NOMO-1 treated with DMSO at 0.1 percent for 48 hours (cell line): ENCODE results near the gene MNAT1.

Source experiments
- DNase-seq: peaks from one replicate; lab custom pipeline; 2025; ENCODE audit not compliant: unreplicated experiment; lab: John Stamatoyannopoulos, UW

The MNAT1 gene

DNA sequence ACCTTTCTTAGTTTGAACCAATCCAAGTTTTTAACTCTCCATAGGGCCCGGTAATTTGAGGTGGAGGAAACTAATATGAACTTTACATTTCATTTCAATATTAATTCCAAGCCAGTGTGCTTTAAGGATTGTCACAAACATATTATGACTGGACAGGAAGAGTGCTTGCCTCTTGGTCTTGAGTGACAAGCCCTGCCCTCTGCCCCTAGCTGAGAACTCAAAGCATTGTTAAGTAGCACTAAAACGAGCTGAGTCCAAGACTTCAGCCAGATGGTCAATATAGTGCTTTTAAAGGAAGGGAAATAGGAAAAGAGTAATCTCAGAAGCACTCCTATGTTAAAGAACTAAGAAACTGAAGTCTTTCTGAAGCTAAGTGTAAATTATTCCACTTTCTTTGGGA is 229.2 kb downstream of the MNAT1 start:
- DNase-seq, result no peak

DNA sequence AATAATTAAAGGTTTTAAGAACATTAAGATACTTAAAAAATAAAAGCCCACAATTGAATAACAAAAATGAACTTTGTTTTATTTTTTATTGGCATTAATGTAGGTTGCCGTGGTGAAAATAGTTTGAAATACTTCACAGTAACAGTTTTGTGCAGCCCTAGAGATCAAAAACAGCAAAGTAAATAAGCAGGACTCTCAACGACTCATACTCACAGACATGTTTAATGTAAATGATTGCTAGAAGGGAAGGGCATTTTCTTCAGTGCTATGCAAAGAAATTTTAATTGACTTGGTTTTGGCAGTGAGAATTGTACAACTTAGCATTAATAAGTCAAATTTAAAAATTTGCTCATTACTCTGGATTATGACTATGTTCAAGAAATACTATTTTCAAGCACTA is 230.3 kb downstream of the MNAT1 start:
- no peak for DNase-seq

- no peak for DNase-seq
Measured at GRCh38 chr14:60965402-60965801, 230.8 kb downstream of the MNAT1 start.

GRCh38 chr14:60968099-60968498 is 233.5 kb downstream of the MNAT1 start:
- DNase-seq, result no peak

DNA sequence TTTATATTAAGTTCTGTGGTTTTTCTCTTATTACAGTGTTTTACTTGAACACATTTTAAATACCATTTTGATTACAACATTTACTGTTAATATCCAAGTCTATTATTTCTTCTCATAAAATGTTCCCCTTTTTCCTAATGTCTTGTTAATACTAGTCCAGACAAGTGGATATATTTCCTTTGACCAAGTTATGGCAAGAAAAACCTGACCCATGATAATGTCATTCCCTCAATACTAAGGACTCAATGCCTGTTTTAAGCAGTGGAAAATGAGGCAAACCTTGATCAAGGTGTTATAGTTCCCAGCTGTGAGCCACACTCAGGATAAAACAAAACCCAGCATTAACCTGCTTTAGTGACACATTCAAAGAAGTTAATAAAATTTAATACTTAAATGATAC is 234.1 kb downstream of the MNAT1 start:
- no peak for DNase-seq

DNA sequence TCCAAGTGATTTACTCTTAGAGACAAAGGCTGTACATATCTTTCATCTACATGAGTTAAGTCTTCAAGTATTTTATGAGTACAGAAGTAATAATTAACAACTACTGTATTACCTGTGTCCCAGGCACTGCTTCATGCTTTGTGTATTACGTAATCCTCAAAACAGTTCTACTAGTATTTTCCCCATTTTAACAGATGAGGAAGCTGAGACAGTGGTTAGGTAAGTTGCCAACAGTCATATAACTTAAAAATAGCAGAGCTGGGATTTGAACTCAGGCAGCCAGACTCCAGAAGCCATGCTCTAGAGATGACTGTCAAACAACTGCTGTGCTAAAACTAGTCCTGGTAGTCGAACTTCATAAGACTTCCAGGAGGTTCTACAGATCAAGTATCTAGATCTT is 235.6 kb downstream of the MNAT1 start:
- peak; percentile 57 for DNase-seq

GRCh38 chr14:60971271-60971670 is 236.7 kb downstream of the MNAT1 start:
- DNase-seq, result no peak

DNA sequence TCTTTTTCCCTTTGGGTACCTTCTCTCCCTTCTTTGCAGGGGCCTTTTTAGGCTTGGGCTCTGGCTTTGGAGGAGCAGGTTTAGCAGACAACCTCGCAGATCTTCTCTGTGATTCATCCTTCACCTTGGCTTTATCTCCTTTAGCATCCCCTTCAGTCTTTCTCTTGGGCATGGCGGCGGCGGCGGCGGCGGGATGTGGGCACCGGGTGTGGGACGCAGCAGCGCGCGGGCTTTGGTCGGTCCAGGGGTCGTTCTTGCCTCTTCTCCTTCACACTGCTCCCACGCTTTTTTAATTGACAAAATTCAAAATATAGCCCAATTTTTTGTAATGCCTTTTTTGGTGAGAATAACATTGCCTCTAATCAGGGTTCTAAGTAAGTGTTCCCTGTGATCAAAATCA is 237.7 kb downstream of the MNAT1 start:
- DNase-seq, result no peak

DNA sequence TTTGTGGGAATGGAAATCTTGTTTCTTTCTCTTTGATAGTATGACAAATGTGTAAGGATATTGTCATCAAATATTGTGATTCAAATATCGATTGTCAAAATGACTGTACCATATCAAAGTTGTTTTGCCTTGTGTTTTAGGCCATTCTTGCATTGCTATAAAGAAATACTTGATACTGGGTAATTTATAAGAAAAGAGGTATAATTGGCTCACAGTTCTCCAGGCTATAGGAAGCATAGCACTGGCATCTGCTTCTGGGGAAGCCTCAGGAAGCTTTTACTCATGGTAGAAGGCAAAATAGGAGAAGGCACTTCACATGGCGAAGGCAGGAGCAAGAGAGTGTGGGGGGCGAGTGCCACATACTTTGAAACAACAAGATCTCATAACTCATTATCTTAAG is 238.5 kb downstream of the MNAT1 start:
- DNase-seq, result no peak

DNA sequence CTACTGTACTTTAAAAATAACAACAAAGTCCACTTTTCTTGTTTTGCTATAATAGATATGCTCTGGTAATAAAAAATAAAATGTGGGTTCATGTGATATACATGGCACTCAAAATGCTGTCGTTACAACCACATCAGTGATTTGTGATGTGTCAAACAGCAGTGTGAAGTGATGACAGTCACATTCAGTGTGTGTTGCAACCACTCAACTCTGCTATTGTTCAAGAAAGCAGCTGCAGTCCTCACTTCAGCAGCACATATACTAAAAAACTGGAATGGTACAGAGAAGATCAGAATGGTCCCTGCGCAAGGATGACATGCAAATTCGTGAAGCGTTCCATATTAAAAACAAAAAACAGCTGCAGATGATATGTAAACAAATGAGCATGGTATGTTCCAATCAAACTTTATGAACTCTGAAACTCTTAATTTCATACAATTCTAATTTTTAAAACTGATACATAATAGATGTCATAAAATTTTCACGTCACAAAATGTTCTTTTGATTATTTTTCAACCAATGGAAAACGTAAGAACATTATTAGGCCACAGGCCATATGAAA is 239.6 kb downstream of the MNAT1 start:
- DNase-seq, result no peak

DNA sequence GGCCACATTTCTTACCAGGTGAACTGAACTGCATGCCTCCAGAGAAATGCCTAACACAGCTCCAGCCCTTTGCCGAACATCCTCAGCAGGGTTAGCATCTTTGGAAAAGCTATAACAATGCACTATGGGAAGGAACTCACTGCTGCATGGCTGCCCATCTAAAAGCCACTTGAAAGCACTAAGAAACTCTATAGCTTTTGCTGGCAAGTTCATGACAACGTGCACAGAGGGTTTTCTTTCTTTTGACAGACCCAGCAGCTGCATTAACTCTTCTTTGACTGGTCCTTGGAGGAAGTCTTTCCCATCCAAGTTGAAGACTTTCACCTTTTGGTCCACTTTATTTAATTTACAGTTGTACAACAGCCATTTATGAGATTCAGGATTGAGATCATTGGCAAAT is 241.0 kb downstream of the MNAT1 start:
- no peak for DNase-seq

- DNase-seq, result no peak
Measured at GRCh38 chr14:60977847-60978246, 243.3 kb downstream of the MNAT1 start.

GRCh38 chr14:60980811-60981632 is 246.5 kb downstream of the MNAT1 start, which contains the start of the genes SLC38A6 and TRMT5:
Gene SLC38A6, plus strand, starts transcription at chr14:60981245. Its CDS starts 33 bp downstream, at chr14:60981278.
Gene TRMT5, minus strand, starts transcription at chr14:60981079. Its CDS starts 106 bp downstream, at chr14:60980973.
- peak; percentile 75 for DNase-seq

DNA sequence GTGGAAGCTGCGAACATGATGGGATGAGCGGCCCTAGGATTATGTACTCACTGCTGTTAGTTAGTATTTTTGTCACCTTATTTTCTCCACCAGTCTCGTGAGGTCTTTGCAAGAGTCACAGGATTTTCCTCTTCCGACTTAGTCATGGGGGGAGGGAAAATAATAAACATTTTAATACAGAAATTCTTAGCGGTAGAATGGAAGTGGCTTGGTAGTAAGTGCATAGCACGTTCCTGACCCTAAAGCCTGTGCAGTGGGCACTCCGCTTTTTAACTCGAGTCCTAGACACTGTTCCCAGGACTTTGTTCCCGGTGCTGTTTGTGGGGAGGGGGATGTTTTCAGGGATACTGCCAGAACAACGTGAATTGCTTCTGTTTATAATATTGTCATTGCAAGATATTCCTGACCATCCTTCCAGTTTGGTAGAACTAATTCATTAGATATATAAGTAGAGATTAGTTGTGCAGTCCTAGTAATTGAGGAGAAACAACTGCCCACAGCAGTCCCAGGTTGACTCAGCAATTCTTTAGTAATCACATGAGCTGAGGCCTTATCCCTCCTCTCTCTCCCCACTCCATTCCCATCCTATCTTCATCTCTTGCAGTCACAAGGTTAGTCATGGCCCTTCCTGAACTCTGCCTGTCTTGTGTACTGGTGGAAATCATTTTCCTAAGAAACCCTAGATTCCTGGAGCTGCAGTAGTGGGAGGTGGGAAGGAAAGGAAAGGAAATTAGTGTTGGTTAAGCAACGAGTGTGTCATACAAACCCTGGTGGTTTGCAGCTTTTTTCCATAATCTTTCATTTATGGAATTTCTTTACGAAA is 247.3 kb downstream of the MNAT1 start:
- DNase-seq, result no peak

DNA sequence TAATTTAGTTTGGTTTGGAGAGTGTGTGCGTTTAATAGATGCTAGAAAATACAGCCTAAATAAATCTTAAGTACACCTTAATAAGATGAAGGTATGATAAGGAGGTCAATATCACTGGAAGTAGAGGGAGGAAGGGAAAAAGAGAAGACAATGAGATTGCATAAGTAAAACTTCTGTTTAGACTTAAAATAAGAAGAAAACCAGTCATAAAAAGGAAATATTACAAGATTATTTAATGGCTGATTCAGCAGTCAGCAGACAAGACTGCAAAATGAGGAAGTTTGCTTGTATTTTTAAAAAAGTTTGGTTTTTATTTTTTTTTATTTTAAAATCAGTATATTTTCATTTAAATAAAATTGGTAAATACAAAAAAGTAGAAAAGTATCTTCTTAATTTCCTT is 249.6 kb downstream of the MNAT1 start:
- peak; percentile 58 for DNase-seq

DNA sequence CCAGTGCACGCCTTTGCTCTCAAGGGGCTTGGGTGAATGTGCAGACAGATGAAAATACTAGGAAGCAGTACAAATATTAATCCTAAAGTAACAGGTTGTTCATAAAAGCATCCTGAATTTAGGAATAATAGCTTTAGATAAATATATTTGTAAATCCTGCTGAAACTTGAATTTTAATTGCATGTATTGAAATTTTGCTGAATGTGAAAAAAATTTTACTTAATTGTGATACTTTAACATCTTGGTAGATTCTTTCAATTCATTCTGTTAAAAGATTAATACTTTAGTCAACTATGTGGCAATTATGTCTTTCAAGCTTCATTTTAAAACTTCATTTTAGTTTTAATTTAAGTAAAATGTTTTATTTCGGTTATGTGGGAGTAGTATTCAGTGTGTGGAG is 251.9 kb downstream of the MNAT1 start:
- DNase-seq, result no peak

DNA sequence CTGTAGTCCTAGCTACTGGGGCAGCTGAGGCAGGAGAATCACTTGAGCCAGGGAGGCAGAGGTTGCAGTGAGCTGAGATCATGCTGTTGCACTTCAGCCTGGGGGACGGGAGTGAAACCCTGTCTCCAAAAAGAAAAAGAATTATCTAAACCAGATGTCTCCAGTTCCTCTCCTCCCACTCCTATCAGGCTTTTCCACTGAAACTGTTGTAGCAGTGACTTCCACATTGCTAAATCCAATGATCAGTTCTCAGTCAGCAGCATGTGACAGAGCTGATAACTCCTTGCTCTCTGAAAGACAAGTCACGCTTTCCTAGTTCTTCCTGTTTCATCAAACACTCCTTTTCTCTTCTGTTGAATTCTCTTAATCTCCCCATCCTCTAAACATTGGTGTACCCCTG is 255.0 kb downstream of the MNAT1 start:
- DNase-seq, result no peak

GRCh38 chr14:60998617-60999016 is 264.1 kb downstream of the MNAT1 start:
- DNase-seq, result no peak

DNA sequence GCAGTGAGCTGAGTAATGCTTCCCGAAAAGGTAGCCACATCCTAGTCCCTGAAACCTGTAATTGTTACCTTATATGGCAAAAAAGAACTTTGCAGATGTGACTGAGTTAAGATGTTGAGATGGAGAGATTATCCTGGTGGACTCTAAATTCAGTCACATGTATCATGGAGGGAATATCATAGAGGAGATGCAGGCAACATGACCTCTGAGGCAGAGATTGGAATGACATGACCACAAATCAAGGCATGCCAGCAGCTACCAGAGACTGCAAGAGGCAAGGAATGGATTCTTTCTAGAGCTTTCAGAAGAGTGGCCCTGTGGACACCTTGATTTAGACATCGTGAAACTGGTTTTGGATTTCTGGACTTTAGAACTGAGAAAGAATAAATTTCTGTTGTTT is 265.0 kb downstream of the MNAT1 start:
- DNase-seq, result no peak

DNA sequence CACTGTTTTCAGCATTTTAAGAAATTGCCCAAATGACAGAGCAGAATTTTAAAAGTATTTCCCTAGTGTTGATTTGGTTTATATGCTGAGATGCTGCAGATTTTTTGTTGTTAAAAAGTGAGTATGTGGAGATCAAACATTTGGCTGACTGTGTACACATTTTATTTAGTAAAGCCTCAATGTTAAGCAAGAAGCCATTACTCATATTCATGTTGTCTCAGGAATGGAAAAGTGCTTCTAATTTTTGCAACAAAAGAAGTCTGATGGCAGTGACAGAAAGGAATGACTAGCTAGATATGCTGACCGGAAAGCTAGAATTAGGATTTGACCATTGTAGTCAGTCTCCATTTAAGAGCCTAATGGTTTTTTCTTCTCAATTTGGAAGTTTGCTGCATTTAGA is 269.0 kb downstream of the MNAT1 start:
- DNase-seq, result no peak

DNA sequence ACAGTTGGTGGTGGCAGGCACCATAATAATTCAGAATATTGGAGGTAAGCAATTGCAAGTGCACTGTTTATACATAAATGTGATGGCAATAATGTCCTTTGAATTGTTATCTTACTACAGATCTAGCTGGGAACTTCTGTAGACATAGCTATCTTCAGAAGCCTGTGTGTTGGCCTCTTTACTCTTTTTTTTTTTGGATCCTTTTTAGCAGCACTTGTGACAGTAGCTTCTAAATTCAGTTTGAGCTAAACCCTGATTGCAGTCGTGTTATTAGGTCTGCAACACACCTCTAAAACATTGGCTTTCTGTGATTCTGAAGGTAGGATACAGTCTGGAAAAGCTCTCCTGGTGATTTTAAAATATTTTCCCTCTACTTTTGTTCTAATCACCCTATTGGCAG is 285.0 kb downstream of the MNAT1 start:
- no peak for DNase-seq
